ACC112 (cell line): ENCODE data around the gene PAX3.

Experiments
- H2AFZ ChIP-seq: fragments of 200-600 bp; sonication (generic); one replicate; pipeline ENCODE4 v1.6.0; 2017; ENCODE audit warnings: antibody characterized with exemption, low read length; ENCODE audit not compliant: unreplicated experiment
- H3K27ac ChIP-seq: fragments of 200-600 bp; sonication (generic); 2 replicates; pipeline ENCODE4 v1.5.1; 2014; ENCODE audit warnings: low read depth, mild to moderate bottlenecking, antibody characterized with exemption, low read length, moderate library complexity
- H3K27me3 ChIP-seq: fragments of 200-600 bp; sonication (generic); 2 replicates; pipeline ENCODE4 v1.6.1; 2014; ENCODE audit warnings: mild to moderate bottlenecking, antibody characterized with exemption, low read length, moderate library complexity, mixed read lengths; ENCODE audit not compliant: insufficient read depth
- H3K36me3 ChIP-seq: fragments of 200-600 bp; sonication (generic); 2 replicates; pipeline ENCODE4 v1.6.1; 2016; ENCODE audit warnings: mild to moderate bottlenecking, antibody characterized with exemption, low read length, moderate library complexity, mixed read lengths; ENCODE audit not compliant: insufficient read depth
- H3K4me1 ChIP-seq: fragments of 200-600 bp; sonication (generic); one replicate; pipeline ENCODE4 v1.6.1; 2016; ENCODE audit warnings: low read length, mixed read lengths; ENCODE audit not compliant: insufficient read depth, unreplicated experiment, control insufficient read depth
- H3K4me3 ChIP-seq: fragments of 200-600 bp; sonication (generic); 2 replicates; pipeline ENCODE4 v1.5.1; 2014; ENCODE audit warnings: mild to moderate bottlenecking, low read depth, low read length
- H3K79me2 ChIP-seq: fragments of 200-600 bp; sonication (generic); one replicate; pipeline ENCODE4 v1.6.0; 2016; ENCODE audit warnings: low read length; ENCODE audit not compliant: control insufficient read depth, unreplicated experiment, insufficient read depth

Gene PAX3

DNA sequence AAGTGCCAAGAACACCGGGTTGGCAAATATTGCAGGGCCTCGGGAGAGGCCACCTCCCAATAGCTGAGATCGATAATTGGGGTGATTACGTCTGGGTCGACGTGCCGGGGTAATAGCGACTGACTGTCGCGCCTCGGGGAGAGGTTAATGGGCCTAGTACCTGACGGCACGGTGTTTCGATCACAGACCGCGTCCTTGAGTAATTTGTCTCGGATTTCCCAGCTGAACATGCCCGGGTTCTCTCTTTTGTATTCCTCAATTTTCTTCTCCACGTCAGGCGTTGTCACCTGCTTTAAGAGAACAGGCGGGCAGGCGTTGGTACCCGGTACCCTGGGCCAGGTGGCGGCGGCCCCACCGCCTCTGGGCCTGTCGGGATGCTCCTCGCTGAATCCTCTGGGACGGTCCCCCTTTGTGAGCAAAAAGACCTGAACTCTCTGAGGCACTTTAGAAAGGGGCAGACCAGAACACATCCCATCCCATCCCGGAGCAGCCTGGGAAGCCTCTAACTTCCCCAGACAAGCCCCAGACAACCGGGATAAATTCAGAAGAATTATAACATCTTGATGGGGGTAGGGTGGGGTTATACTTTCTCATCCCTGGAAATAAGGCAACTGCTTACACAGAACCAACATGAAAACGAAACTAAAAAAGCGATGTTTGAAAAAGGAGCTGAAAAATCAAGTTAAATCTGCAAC lies 3.3 kb downstream of the PAX3 start:
- Histone ChIP-seq H3K27ac (no peak overlapping the region), H3K79me2 (no peaks in the 10 kb centered on the region), H2AFZ (no peak overlapping the region), H3K36me3 (no peaks in the 10 kb centered on the region), H3K4me1 (no peaks in the 10 kb centered on the region), H3K4me3 (peak overlapping the region; percentile 56), H3K27me3 (peaks cover 99% of the 10 kb centered on the region)

DNA sequence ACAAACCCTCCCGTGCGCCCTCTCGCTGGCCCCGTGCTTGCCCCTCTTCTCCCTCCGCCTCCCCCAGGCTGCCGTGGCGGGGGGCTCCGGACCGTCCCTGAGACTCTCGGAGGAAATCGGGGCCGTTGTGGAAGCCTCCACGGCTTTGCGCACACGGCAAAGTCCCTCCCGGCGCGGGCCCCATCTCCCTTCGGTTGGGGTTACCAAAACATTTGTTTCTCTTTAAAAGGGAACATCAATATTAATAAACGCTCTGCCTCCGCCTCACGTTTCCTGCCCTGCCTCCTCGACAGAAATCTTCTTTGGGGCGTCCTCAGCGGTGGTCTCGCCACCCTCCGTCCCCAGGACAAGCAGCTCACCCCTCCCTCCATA lies 3.8 kb downstream of the PAX3 start:
- Histone ChIP-seq H3K27me3 (peaks cover 99% of the 10 kb centered on the region), H3K4me3 (peak overlapping the region; percentile 56), H3K79me2 (no peaks in the 10 kb centered on the region), H3K4me1 (no peaks in the 10 kb centered on the region), H3K36me3 (no peaks in the 10 kb centered on the region), H2AFZ (no peak overlapping the region), H3K27ac (no peak overlapping the region)

DNA sequence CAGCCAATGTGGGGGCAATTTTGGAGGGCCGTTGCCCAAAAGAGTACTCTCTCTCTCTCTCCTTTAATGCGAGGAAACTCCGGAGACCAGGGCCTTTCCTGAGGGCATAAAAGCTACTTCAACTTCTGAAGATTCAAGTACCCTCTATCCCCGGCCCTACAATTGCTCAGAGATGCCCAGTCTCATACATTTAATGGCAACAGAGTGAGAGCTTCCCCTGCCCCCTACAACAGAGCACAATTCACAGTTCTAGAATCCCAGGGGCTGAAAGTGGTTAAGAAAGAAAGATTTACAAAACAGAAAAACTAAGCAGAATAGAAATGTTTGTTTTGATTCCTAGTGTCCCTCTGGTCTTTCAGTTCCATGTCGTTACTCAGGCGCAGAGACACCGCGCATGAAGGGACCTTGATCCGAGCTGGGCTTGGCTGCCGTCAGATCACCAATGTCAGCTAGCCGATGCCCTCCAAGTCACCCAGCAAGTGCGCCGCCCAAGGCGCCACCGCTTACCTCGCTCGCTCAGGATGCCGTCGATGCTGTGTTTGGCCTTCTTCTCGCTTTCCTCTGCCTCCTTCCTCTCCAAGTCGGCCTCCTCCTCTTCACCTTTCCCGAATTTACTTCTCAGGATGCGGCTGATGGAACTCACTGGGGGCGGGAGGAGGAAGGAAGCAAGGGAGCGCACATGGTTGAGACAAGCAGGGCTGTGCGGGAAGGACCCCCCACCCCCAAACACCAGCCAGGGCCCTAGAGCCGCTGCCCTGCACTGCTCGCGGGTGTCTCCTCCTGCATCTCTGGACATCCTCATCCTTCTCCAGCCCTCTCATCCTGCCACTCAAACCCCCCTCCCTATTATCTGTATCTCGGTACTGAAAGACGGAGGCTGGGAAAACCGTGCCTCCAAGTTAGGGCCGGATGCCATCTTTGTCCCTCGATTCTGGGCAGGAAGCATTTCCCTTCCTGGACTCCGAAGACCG lies 4.9 kb downstream of the PAX3 start:
- Histone ChIP-seq H3K27me3 (peaks cover 99% of the 10 kb centered on the region), H3K27ac (no peak overlapping the region), H3K4me3 (no peak overlapping the region), H3K4me1 (no peaks in the 10 kb centered on the region), H2AFZ (no peak overlapping the region), H3K36me3 (no peaks in the 10 kb centered on the region), H3K79me2 (no peaks in the 10 kb centered on the region)

DNA sequence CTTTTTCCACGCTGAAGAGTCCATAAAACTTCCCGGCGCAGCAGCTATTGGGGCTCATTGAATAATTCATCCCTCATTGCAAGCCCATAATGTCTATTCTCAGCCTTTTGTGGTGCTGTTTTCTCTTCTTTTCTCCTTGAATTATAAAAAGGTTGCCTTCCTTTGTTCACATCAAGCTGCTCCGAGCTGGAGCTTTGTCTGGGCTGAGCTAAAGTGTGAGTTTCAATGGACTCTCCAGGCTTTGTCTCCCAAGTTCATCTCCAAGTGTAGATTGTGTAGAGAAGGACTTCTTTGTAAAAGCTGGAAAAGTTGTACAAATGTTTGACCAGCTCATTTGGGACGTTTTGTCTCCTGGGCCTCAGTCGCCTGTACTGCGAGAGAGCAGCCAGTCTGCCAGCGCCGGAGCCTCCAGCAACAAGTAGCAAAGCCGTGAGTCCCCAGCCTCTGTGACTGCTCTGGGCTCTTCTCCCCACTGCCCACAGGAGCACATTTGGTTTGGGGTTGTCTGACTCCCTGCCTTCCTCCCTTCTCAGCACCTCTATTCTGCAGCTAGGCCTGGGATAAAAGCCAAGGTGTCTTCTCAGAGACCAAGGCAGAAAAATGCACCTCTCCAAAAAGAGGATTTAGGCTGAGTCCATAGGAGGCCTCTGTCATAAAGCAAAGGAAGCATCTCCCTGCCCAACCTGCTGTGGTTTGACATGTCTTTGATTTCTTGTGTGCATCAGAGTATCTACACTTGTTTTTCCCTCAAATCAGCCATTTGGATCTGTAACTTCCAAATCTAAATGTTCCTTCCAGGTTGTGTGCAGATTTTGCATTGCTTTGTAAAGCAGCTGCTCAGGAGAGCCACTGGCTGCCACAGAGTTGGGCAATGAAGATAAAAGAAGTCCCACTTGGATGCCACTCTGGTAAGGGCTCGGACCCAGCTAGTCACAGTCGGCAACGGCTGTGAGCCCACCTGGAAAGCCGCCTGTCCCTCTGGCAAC lies 6.4 kb downstream of the PAX3 start:
- peaks cover 99% of the 10 kb centered on the region for H3K27me3 ChIP-seq
- no peak overlapping the region for H3K27ac ChIP-seq
- H2AFZ ChIP-seq: no peak overlapping the region
- H3K79me2 ChIP-seq: no peaks in the 10 kb centered on the region
- H3K4me3 ChIP-seq: no peak overlapping the region
- no peaks in the 10 kb centered on the region for H3K36me3 ChIP-seq
- H3K4me1 ChIP-seq: no peaks in the 10 kb centered on the region

DNA sequence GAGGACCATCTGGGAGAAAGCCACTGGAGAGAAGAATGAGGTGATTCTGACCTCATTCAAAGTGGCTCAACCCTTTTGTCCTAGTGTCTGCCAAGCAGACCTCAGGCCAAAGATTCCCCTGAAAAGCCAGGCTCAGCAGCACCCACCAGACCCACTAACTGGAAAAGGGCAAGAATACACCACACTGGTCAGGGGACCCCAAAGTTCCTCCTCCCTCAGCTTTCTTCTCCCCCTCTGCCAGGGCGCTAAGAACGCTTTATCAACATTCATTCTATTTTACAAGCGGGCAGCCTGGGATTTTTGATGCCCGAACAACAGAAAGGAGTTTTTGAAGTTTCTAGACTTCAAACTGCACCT lies 7.3 kb downstream of the PAX3 start:
- H2AFZ ChIP-seq: no peak overlapping the region
- H3K4me1 ChIP-seq: no peaks in the 10 kb centered on the region
- H3K4me3 ChIP-seq: no peak overlapping the region
- H3K36me3 ChIP-seq: no peaks in the 10 kb centered on the region
- peaks cover 99% of the 10 kb centered on the region for H3K27me3 ChIP-seq
- H3K27ac ChIP-seq: no peak overlapping the region
- H3K79me2 ChIP-seq: no peaks in the 10 kb centered on the region

DNA sequence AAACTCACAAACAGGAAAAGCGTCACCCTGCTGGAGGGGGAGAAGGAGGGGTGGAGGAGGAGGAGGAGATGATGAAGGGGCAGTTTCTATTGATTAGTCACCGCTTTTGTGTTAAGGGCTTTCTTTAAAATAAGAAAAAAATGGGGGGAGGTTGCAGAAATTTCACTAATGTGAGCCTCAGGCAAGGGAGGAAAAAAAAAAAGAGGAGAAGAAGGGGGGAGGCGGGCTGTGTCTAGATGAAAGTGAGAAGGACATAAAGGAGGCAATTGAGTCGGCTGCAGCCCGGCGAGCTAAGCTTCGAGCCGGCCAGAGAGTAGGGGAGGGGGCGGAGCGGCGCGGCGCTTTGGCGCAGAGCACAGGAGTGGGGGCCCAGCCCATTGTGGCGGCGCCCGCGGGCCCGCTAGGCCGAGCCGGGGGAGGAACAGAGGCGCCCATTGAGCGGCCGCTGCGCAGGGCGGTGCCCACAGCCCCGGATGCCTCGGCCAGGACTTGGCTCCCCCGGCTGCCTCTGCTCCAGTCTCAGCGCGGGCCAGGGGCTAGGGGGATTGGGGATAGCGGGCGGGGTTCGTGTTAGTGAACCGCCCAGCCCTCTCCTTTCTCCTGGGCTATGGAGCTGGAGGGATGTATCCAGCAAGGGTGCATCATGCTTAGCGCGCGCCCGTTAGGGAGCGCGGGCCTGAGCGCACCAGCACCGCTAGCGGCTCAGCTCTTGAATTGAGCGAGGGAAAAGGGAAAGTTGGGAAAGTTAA lies 7.9 kb downstream of the PAX3 start:
- H3K27ac ChIP-seq: no peak overlapping the region
- no peaks in the 10 kb centered on the region for H3K36me3 ChIP-seq
- H3K4me1 ChIP-seq: no peaks in the 10 kb centered on the region
- no peak overlapping the region for H2AFZ ChIP-seq
- H3K4me3 ChIP-seq: no peak overlapping the region
- H3K79me2 ChIP-seq: no peaks in the 10 kb centered on the region
- H3K27me3 ChIP-seq: peaks cover 98% of the 10 kb centered on the region

DNA sequence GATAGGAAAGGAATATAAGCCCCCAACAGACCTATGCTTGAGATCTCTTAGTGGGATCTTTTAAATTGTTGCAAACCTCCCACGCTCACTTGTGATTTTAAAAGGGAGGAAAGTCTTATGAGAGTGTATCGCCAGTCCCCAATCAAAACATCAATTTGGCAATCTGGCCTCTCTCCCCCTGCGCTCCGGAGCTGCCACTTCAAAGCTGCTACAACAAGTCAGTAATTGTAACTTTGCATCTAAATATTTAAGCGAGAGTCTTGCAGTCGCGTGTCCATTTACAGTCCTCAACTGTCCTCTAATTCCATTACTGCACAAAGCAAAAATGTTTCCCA lies 8.4 kb downstream of the PAX3 start:
- no peaks in the 10 kb centered on the region for H3K4me1 ChIP-seq
- no peak overlapping the region for H2AFZ ChIP-seq
- no peak overlapping the region for H3K27ac ChIP-seq
- no peaks in the 10 kb centered on the region for H3K79me2 ChIP-seq
- no peak overlapping the region for H3K4me3 ChIP-seq
- peaks cover 98% of the 10 kb centered on the region for H3K27me3 ChIP-seq
- no peaks in the 10 kb centered on the region for H3K36me3 ChIP-seq

DNA sequence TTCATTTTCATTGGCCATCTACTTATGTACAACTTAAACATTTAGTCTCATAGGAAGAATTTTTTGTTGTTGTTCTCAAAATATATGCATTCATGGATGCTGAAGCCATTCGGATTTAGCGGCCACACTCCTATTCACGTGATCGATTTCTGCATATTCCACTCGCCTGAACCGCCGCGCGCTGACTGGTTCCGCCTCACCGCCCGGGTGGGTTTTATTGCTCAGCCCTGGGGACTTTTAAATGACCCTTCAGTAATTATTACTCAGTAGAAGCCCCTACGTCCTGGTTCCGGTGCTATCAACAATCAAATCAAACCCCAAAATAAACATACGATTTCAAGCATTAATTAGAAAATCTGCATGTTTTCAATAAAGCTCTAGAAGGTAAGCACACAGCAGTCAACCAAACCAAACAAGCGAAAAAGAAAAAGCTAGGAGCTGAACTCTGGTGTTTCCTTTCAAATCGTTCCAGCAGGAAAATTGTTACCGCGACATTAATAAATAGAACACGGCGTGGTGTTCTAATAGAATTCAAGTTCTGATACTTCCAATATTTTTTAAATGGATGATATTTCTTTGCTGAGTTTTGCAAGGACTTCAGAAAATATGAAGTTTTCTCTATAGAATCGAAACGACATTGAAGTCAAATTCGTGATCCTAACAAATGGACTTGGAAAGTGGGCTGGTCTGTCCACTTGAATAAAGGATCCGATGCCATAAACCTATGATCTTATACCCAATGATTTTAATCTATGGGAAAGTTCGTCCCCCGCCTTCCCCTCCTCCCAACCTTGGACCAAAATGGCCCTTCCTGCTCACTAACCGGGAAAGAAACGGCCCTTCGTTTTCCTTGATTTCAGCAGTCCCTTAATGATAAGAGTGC lies 9.3 kb downstream of the PAX3 start:
- no peaks in the 10 kb centered on the region for H3K79me2 ChIP-seq
- peaks cover 97% of the 10 kb centered on the region for H3K27me3 ChIP-seq
- no peak overlapping the region for H3K27ac ChIP-seq
- H3K4me3 ChIP-seq: no peak overlapping the region
- no peaks in the 10 kb centered on the region for H3K4me1 ChIP-seq
- no peak overlapping the region for H2AFZ ChIP-seq
- no peaks in the 10 kb centered on the region for H3K36me3 ChIP-seq

DNA sequence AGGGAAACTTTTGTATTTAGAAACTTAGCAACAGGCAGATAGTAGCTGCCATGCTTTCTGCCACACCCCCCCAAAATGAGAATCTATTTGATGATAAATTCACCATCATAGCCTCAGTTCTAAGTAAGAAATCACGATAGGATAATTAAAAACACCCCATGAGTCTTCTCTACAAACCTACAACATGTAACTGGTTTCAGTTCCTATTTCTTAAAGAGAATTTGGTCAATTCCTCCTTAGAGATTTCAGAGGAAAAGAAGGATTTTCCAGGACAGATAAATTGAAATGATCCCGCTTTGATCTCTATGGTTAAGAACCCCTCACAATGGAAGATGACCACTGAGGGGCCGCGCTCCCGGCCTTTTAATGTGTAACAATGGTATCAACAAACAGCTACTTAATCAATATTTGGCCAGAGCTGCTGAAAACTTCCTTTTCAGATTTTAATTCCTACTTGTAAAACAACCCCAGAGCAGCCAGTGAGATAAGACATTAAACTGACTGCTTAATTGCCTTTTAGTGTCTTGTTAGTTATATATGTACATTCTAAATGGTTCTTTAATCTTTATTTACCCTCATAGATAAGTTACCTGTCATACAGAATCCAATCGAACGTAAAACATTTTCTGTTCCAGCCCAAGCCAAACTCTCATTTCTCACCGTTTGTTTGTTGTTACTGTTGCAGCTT lies 10.1 kb downstream of the PAX3 start:
- no peaks in the 10 kb centered on the region for H3K36me3 ChIP-seq
- no peaks in the 10 kb centered on the region for H3K4me1 ChIP-seq
- H3K27me3 ChIP-seq: peaks cover 97% of the 10 kb centered on the region
- no peaks in the 10 kb centered on the region for H3K79me2 ChIP-seq
- H2AFZ ChIP-seq: no peak overlapping the region
- H3K27ac ChIP-seq: no peak overlapping the region
- H3K4me3 ChIP-seq: no peak overlapping the region
